Liver (tissue), 10 donors: Measurements from ENCODE around the gene TCTN1. TPM values are rescaled to one million over a fixed set of nuclear protein-coding genes. Genes with fewer than 3 reads are reported as not detected.

Experiments
- DNase-seq: peaks from one replicate; pipeline ENCODE4 v3.0.0-alpha.2; 2017; ENCODE audit warnings: low spot score
- H3K27ac ChIP-seq, 2 donors: one replicate each; pipeline ENCODE4 v1.7.0; 2013; ENCODE audit warnings: inconsistent platforms in 2 of 2, low read length in 2 of 2, control low read depth in 1 of 2, low read depth in 1 of 2, mild to moderate bottlenecking in 1 of 2
- H3K27me3 ChIP-seq, 4 donors: one replicate each; pipeline versions ENCODE4 v1.6.1 to v1.7.0; 2013; ENCODE audit warnings: low read length in 3 of 4, inconsistent platforms in 1 of 4, mild to moderate bottlenecking in 1 of 4, moderate library complexity in 1 of 4; ENCODE audit not compliant: control insufficient read depth in 4 of 4, insufficient read depth in 4 of 4
- H3K36me3 ChIP-seq, 4 donors: one replicate each; pipeline versions ENCODE4 v1.6.1 to v1.7.0; 2013; ENCODE audit warnings: low read length in 3 of 4, mild to moderate bottlenecking in 3 of 4, low read depth in 1 of 4, moderate library complexity in 1 of 4; ENCODE audit not compliant: control insufficient read depth in 4 of 4, insufficient read depth in 3 of 4
- H3K4me1 ChIP-seq, 4 donors: one replicate each; pipeline versions ENCODE4 v1.6.1 to v1.7.0; 2013; ENCODE audit warnings: low read length in 3 of 4, mild to moderate bottlenecking in 3 of 4, moderate library complexity in 1 of 4; ENCODE audit not compliant: control insufficient read depth in 4 of 4, insufficient read depth in 4 of 4
- H3K4me3 ChIP-seq, 3 donors: one replicate each; pipeline versions ENCODE4 v1.6.1 to v1.7.0; 2013; ENCODE audit warnings: low read length in 3 of 3, control low read depth in 1 of 3, low read depth in 1 of 3, mild to moderate bottlenecking in 1 of 3
- H3K9ac ChIP-seq, 2 donors: one replicate each; pipeline ENCODE4 v1.7.0; 2013; ENCODE audit warnings: low read length in 2 of 2, mild to moderate bottlenecking in 2 of 2, moderate library complexity in 2 of 2, control low read depth in 1 of 2, low read depth in 1 of 2
- H3K9me3 ChIP-seq, 4 donors: one replicate each; pipeline versions ENCODE4 v1.6.1 to v1.7.0; 2013; ENCODE audit warnings: low read length in 3 of 4; ENCODE audit not compliant: control insufficient read depth in 4 of 4
- JUND ChIP-seq, 2 donors: IDR thresholded peaks; 2 replicates each; pipeline ENCODE4 v1.6.1; 2016; ENCODE audit warnings: antibody characterized with exemption in 2 of 2
- RAD21 ChIP-seq, 2 donors: IDR thresholded peaks; 2 replicates each; pipeline ENCODE4 v1.6.1; 2016; ENCODE audit warnings: antibody characterized with exemption in 2 of 2, mild to moderate bottlenecking in 2 of 2
- RXRA ChIP-seq, 2 donors: IDR thresholded peaks; 2 replicates each; pipeline ENCODE4 v1.6.1; 2017 to 2018; ENCODE audit warnings: antibody characterized with exemption in 2 of 2, mild to moderate bottlenecking in 1 of 2
- SP1 ChIP-seq: IDR thresholded peaks from 2 replicates; pipeline ENCODE4 v1.6.1; 2018; ENCODE audit warnings: antibody characterized with exemption, mild to moderate bottlenecking
- WGBS: extraction: QIAGEN DNeasy Blood & Tissue Kit; methylation state at CpG from one replicate; pipeline ENCODE4 v1.1.7; 2013; 5-methylcytosine and 5-hydroxymethylcytosine counted together
- polyA plus RNA-seq, 2 donors: library from polyadenylated mRNA; stranded (reverse) in 1 of 2; unstranded in 1 of 2; fragments of 200-250 nt in 1 of 2; fragments of >200 nt in 1 of 2; fragmentation: Nextera tagmentation in 1 of 2; extraction: Ambion mirVana in 1 of 2; gene quantifications; one replicate each; pipeline versions ENCODE4 v1.2.1 to v1.2.3, GENCODE V29; 2013 to 2015
- small RNA-seq: library from RNA; depleted of rRNA; stranded (forward); fragments of <200 nt; gene quantifications from one replicate; pipeline ENCODE3, GENCODE V24; 2014
- total RNA-seq, 2 donors: library from RNA; depleted of rRNA; stranded (reverse); fragments of >200 nt; gene quantifications; one replicate each; pipeline ENCODE4 v1.2.3, GENCODE V29; 2014
- TF ChIP-seq, protein P1 (sequence below): fragments of 150-350 bp; IDR thresholded peaks from 2 replicates; pipeline ENCODE4 v1.5.1; 2017; ENCODE audit warnings: improper control_type of control experiment, low read depth, low read length; ENCODE audit not compliant: missing input control
- donor health status: healthy.
- donor health status: healthy.
- donor health status: healthy.
- donor health status: healthy.
- donor health status: healthy.

The TCTN1 gene
- total and polyA plus RNA-seq, 4 donors: 6.0 to 12.0 (median 10.9) TPM

DNA sequence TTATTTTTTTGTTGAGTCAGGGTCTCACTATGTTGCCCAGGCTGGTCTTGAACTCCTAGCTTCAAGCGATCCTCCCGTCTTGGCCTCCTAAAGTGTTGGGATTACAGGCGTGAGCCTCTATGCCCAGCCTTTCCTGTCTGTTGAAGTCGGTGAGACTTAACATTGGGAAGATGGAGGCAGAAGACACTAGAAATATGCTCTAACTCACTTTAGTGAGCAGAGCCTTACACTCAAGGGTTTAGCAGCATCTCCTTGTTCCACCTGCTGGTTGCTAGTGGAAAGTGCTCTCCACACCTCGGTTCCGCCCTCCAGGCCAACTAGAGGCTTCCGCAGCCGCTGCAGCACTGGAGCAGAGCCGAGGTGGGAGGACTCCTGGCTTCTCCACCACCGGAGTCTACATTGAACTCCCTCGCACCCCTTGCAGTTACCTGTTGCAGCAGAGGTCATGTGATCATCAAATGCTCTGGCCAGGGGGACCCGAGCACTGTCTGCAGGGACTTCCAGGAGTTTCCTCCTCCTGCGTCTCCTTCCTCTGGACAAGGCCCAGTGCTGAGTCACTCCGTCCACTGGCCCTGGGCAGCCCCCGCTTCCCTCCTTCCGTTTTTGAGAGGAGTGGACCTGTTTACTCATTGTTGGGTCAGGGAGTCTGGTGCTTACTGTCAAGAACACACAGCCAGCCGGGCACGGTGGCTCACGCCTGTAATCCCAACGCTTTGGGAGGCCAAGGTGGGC, 84.4 kb downstream of the TCTN1 start:
- H3K27me3 ChIP-seq: no peaks in the 10 kb centered on the region
- 45% methylated on average over 20 of the region's 20 CpGs for WGBS
- H3K4me1 ChIP-seq: peaks cover 0 to 6% (median 2%) of the 10 kb centered on the region in 4 donors
- H3K4me3 ChIP-seq: no peak overlapping the region
- H3K27ac ChIP-seq: no peak overlapping the region
- DNase-seq: peak; percentile 47
- peak in 1 of 2 donors; percentile 46 for TF ChIP-seq RXRA (IDR thresholded peaks at IDR 0.05)
- TF ChIP-seq RAD21 (IDR thresholded peaks at IDR 0.05): peak; percentile 73 to 90
- TF ChIP-seq, protein P1, sequence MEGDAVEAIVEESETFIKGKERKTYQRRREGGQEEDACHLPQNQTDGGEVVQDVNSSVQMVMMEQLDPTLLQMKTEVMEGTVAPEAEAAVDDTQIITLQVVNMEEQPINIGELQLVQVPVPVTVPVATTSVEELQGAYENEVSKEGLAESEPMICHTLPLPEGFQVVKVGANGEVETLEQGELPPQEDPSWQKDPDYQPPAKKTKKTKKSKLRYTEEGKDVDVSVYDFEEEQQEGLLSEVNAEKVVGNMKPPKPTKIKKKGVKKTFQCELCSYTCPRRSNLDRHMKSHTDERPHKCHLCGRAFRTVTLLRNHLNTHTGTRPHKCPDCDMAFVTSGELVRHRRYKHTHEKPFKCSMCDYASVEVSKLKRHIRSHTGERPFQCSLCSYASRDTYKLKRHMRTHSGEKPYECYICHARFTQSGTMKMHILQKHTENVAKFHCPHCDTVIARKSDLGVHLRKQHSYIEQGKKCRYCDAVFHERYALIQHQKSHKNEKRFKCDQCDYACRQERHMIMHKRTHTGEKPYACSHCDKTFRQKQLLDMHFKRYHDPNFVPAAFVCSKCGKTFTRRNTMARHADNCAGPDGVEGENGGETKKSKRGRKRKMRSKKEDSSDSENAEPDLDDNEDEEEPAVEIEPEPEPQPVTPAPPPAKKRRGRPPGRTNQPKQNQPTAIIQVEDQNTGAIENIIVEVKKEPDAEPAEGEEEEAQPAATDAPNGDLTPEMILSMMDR: peak; percentile 74
- no peak for TF ChIP-seq JUND (IDR thresholded peaks at IDR 0.05)
- peak; percentile 2 for TF ChIP-seq SP1
- H3K9me3 ChIP-seq: no peaks in the 10 kb centered on the region
- no peak overlapping the region for H3K9ac ChIP-seq
- H3K36me3 ChIP-seq: no peaks in the 10 kb centered on the region

Small RNA genes within 50 kb of the gene (small RNA-seq; reads per million reads assigned to genes)
- gene RN7SL387P: not detected

Other genes with a start within 250 kb of the TCTN1 start
- gene ANAPC7, start 210.4 kb upstream of the TCTN1 start, total RNA-seq: 10 to 100 TPM; 19.3 to 21.1 TPM
- 10 to 100 TPM; 11.4 to 13.3 TPM for gene ANAPC7, start 210.4 kb upstream of the TCTN1 start, polyA plus RNA-seq
- gene ARPC3, start 163.8 kb upstream of the TCTN1 start, total RNA-seq: 100 to 1,000 TPM in 1 of 2 donors, 10 to 100 TPM in 1; 86.2 to 101 TPM
- 100 to 1,000 TPM; 130 to 140 TPM for gene ARPC3, start 163.8 kb upstream of the TCTN1 start, polyA plus RNA-seq
- 10 to 100 TPM; 13.4 to 17.7 TPM for gene GPN3, start 145.9 kb upstream of the TCTN1 start, total RNA-seq
- 10 to 100 TPM; 19.6 to 47.2 TPM for gene GPN3, start 145.9 kb upstream of the TCTN1 start, polyA plus RNA-seq
- gene FAM216A, start 145.3 kb upstream of the TCTN1 start, total RNA-seq: 1 to 10 TPM; 3.6 to 7.4 TPM
- gene FAM216A, start 145.3 kb upstream of the TCTN1 start, polyA plus RNA-seq: 1 to 10 TPM; 4.7 to 4.8 TPM
- 10 to 100 TPM; 48.0 to 61.5 TPM for gene VPS29, start 112.0 kb upstream of the TCTN1 start, total RNA-seq
- 100 to 1,000 TPM in 1 of 2 donors, 10 to 100 TPM in 1; 74.1 to 170 TPM for gene VPS29, start 112.0 kb upstream of the TCTN1 start, polyA plus RNA-seq
- under 1 TPM; 0.33 to 0.56 TPM for gene RAD9B, start 111.8 kb upstream of the TCTN1 start, total RNA-seq
- under 1 TPM; 0.14 to 0.22 TPM for gene RAD9B, start 111.8 kb upstream of the TCTN1 start, polyA plus RNA-seq
- 10 to 100 TPM in 1 of 2 donors, 1 to 10 TPM in 1; 8.5 to 15.7 TPM for gene PPTC7, start 30.8 kb upstream of the TCTN1 start, total RNA-seq
- 1 to 10 TPM; 5.6 to 8.2 TPM for gene PPTC7, start 30.8 kb upstream of the TCTN1 start, polyA plus RNA-seq
- gene HVCN1, start 75.0 kb downstream of the TCTN1 start, total RNA-seq: 1 to 10 TPM; 2.6 to 5.4 TPM
- 1 to 10 TPM; 1.8 to 2.3 TPM for gene HVCN1, start 75.0 kb downstream of the TCTN1 start, polyA plus RNA-seq
- 10 to 100 TPM; 49.2 to 73.2 TPM for gene PPP1CC, start 128.8 kb downstream of the TCTN1 start, total RNA-seq
- 10 to 100 TPM; 22.1 to 22.8 TPM for gene PPP1CC, start 128.8 kb downstream of the TCTN1 start, polyA plus RNA-seq
- gene CCDC63, start 232.9 kb downstream of the TCTN1 start, total RNA-seq: not detected
- gene CCDC63, start 232.9 kb downstream of the TCTN1 start, polyA plus RNA-seq: not detected